WERI-Rb-1 (cell line): ENCODE measurements around the gene COTL1.

Experiments
- DNase-seq: peaks from one replicate; pipeline ENCODE4 v3.0.0-alpha.2; 2020
- H3K27ac ChIP-seq: fragments of 250-450 bp; sonication (Bioruptor Pico); 2 replicates; pipeline ENCODE4 v1.5.1; 2020; ENCODE audit warnings: mild to moderate bottlenecking, moderate library complexity
- H3K27me3 ChIP-seq: fragments of 250-450 bp; sonication (Bioruptor Pico); 2 replicates; pipeline ENCODE4 v1.5.1; 2021; ENCODE audit warnings: mild to moderate bottlenecking, low read depth, moderate library complexity; ENCODE audit not compliant: insufficient read depth, severe bottlenecking
- H3K36me3 ChIP-seq: fragments of 250-450 bp; sonication (Bioruptor Pico); 2 replicates; pipeline ENCODE4 v1.5.1; 2020; ENCODE audit warnings: mild to moderate bottlenecking, moderate library complexity
- H3K4me3 ChIP-seq: 2 replicates; pipeline ENCODE4 v1.5.1; 2011; ENCODE audit warnings: low read depth, mild to moderate bottlenecking, control low read depth, low read length
- H3K9me3 ChIP-seq: fragments of 250-450 bp; sonication (Bioruptor Pico); 2 replicates; pipeline ENCODE4 v1.5.1; 2021; ENCODE audit warnings: mild to moderate bottlenecking, moderate library complexity; ENCODE audit not compliant: severe bottlenecking
- CTCF ChIP-seq: IDR thresholded peaks from 2 replicates; pipeline ENCODE4 v1.5.1; 2011; ENCODE audit warnings: low read depth, mild to moderate bottlenecking, control low read depth, inconsistent platforms, low read length

COTL1 gene

DNA sequence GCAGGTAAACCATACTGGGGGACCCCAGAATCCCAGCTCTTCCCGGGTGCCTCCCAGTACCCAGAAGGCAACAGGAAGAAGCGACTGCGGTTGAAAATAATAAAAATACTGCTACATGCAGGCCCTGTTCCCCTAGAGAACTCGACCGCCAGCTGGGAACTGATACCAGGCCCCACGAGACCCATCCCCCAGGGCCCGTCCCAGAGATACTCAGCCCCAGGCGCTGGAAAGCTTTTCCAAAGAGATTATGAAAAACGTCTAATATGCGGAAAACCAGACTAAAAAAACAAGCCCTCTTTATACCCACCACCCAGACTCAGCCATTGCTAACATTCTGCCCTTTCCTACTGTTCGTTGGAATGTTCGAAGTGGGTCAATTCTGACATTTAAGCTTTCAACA, 100.5 kb downstream of the COTL1 start:
- Histone ChIP-seq H3K27ac (no peak overlapping the region), H3K4me3 (no peak overlapping the region), H3K36me3 (no peaks in the 10 kb centered on the region), H3K27me3 (no peaks in the 10 kb centered on the region), H3K9me3 (no peaks in the 10 kb centered on the region)
- DNase-seq: no peak
- no peak for TF ChIP-seq CTCF
